ENCODE data around the gene MOB1A. TPM values are rescaled to one million over a fixed set of nuclear protein-coding genes. Genes with fewer than 3 reads are reported as not detected.

Gene MOB1A
- total and polyA plus RNA-seq, 2 of the 13 experiments (the other 11 are each of a cell fraction or from before 2014, with no cell fraction given), result 48.2 to 139 TPM

GRCh38 chr2:74198461-74199274 is 20.0 kb upstream of the MOB1A start, which contains the start of gene MTHFD2 (continued):
- TF ChIP-seq NR0B2 (CRISPR knock-in tag; IDR thresholded peaks at IDR 0.05) (peak; percentile 97), GABPB1 (CRISPR knock-in tag; IDR thresholded peaks at IDR 0.05) (peak; percentile 73), ZNF367 (CRISPR knock-in tag; IDR thresholded peaks at IDR 0.05; ENCODE audit: borderline replicate concordance) (peak; percentile 86; the same call in 1 of the 2 replicates), NFYC (CRISPR knock-in tag; IDR thresholded peaks at IDR 0.05) (peak; percentile 91), E2F5 (CRISPR knock-in tag; conservative IDR thresholded peaks at IDR 0.05) (peak; percentile 85), HNF4A (CRISPR knock-in tag; IDR thresholded peaks at IDR 0.05) (peak; percentile 34), SMYD3 (CRISPR knock-in tag; IDR thresholded peaks at IDR 0.05) (no peak; the same call in 1 of the 2 replicates), ZBTB44 (CRISPR knock-in tag; IDR thresholded peaks at IDR 0.05) (peak; percentile 87), ZNF749 (CRISPR knock-in tag; IDR thresholded peaks at IDR 0.05; ENCODE audit: borderline replicate concordance) (0 out of 2 replicates have a peak, but pooled peaks have one; percentile 79), ZFX (CRISPR knock-in tag; IDR thresholded peaks at IDR 0.05; ENCODE audit: low read depth) (peak; percentile 77), RAD51 (IDR thresholded peaks at IDR 0.05; ENCODE audit: borderline replicate concordance) (no peak), ZKSCAN8 (CRISPR knock-in tag; IDR thresholded peaks at IDR 0.05; ENCODE audit: borderline replicate concordance) (0 out of 2 replicates have a peak, but pooled peaks have one; percentile 29), ZBTB37 (CRISPR knock-in tag; IDR thresholded peaks at IDR 0.05) (no peak), YEATS2 (CRISPR knock-in tag; IDR thresholded peaks at IDR 0.05; ENCODE audit: borderline replicate concordance) (peak; percentile 12; the same call in 1 of the 2 replicates), ZFP36 (IDR thresholded peaks at IDR 0.05; ENCODE audit: borderline replicate concordance, low read depth, low read length, partially characterized antibody) (no peak), ZNF577 (CRISPR knock-in tag; IDR thresholded peaks at IDR 0.05; ENCODE audit: borderline replicate concordance, low read depth) (peak; percentile 86; the same call in 1 of the 2 replicates), ZNF350 (CRISPR knock-in tag; IDR thresholded peaks at IDR 0.05; ENCODE audit: borderline replicate concordance, low read depth) (peak; percentile 43; the same call in 1 of the 2 replicates), ATF6 (CRISPR knock-in tag; conservative IDR thresholded peaks at IDR 0.05) (peak; percentile 45; the same call in 1 of the 2 replicates), CREBL2 (CRISPR knock-in tag; IDR thresholded peaks at IDR 0.05; ENCODE audit: borderline replicate concordance) (0 out of 2 replicates have a peak, but pooled peaks have one; percentile 71), ATM (IDR thresholded peaks at IDR 0.05; ENCODE audit: borderline replicate concordance) (no peak), SNAPC5 (CRISPR knock-in tag; IDR thresholded peaks at IDR 0.05; ENCODE audit: borderline replicate concordance) (no peak)
